K562 (cell line): Measurements from ENCODE around the gene SYVN1. TPM values are rescaled to one million over a fixed set of nuclear protein-coding genes. Genes with fewer than 3 reads are reported as not detected.

Source experiments
- ARNT ChIP-seq, 2 experiments: fragments of 450-650 bp; IDR thresholded peaks; 2 replicates each; pipeline ENCODE4 v1.6.1; 2016; ENCODE audit warnings: mild to moderate bottlenecking in 1 of 2
- KLF10 ChIP-seq: fragments of 250-450 bp; sonication (Bioruptor Pico); IDR thresholded peaks from 2 replicates; pipeline ENCODE4 v1.6.1; 2021; ENCODE audit warnings: matching md5 sums
- NEUROD1 ChIP-seq: fragments of 150-350 bp; IDR thresholded peaks from 2 replicates; pipeline ENCODE4 v1.6.1; 2014; ENCODE audit warnings: borderline replicate concordance, low read length, low read depth; ENCODE audit not compliant: partially characterized antibody
- OTX1 ChIP-seq: fragments of 450-650 bp; formaldehyde crosslinking; IDR thresholded peaks from 2 replicates; pipeline ENCODE4 v1.4.0; 2022; ENCODE audit warnings: mild to moderate bottlenecking
- POLR2G ChIP-seq: fragments of 200-400 bp; formaldehyde crosslinking; IDR thresholded peaks from 2 replicates; pipeline ENCODE4 v1.6.1; 2017; ENCODE audit warnings: low read depth, mild to moderate bottlenecking, antibody characterized with exemption, low read length, moderate library complexity
- RBM34 ChIP-seq: fragments of 200-400 bp; formaldehyde crosslinking; IDR thresholded peaks from 2 replicates; pipeline ENCODE4 v1.6.1; 2018; ENCODE audit warnings: low read length, borderline replicate concordance; ENCODE audit not compliant: insufficient read depth
- SFPQ ChIP-seq: fragments of 200-400 bp; formaldehyde crosslinking; IDR thresholded peaks from 2 replicates; pipeline ENCODE4 v1.6.1; 2017; ENCODE audit warnings: mild to moderate bottlenecking, low read depth, low read length, moderate library complexity
- STAT5B ChIP-seq: fragments of 250-450 bp; sonication (Bioruptor Pico); IDR thresholded peaks from 2 replicates; pipeline ENCODE4 v1.8.0; 2021; ENCODE audit warnings: mild to moderate bottlenecking, inconsistent platforms
- TCF7L2 ChIP-seq: fragments of 150-350 bp; IDR thresholded peaks from 2 replicates; pipeline ENCODE4 v1.6.1; 2016; ENCODE audit warnings: low read depth, mild to moderate bottlenecking, low read length, moderate library complexity
- ZBTB1 ChIP-seq: sonication (generic); formaldehyde crosslinking; IDR thresholded peaks from 2 replicates; pipeline ENCODE4 v1.8.1; 2023; ENCODE audit warnings: missing genetic modification reagents, low read depth, mild to moderate bottlenecking, borderline replicate concordance
- ZBTB49 ChIP-seq: sonication (generic); formaldehyde crosslinking; IDR thresholded peaks from 2 replicates; pipeline ENCODE4 v1.8.0; 2022; ENCODE audit warnings: missing genetic modification reagents, mild to moderate bottlenecking, borderline replicate concordance
- ZNF431 ChIP-seq: sonication (generic); formaldehyde crosslinking; IDR thresholded peaks from 2 replicates; pipeline ENCODE4 v1.8.0; 2022; ENCODE audit warnings: mild to moderate bottlenecking, missing genetic modification reagents
- ZNF609 ChIP-seq: sonication (generic); formaldehyde crosslinking; IDR thresholded peaks from 2 replicates; pipeline ENCODE4 v1.8.1; 2023; ENCODE audit warnings: missing genetic modification reagents, mild to moderate bottlenecking, borderline replicate concordance
- ZSCAN29 ChIP-seq: fragments of 450-650 bp; IDR thresholded peaks from 2 replicates; pipeline ENCODE4 v1.6.1; 2017
- polyA plus RNA-seq, 8 experiments: library from polyadenylated mRNA; depleted of rRNA in 4 of 8; stranded (reverse) in 5 of 8; unstranded in 3 of 8; fragments of >200 nt; fragmentation: Nextera tagmentation in 2 of 8; fragmentation: Illumina TruSeq in 1 of 8; extraction: Ambion mirVana in 2 of 8; extraction: Trizol in 1 of 8; gene quantifications; 2 replicates each; pipeline versions ENCODE4 v1.2.1 to v1.2.3, GENCODE V29; 2011 to 2014; ENCODE audit warnings: inconsistent platforms in 1 of 8, missing spikeins in 1 of 8
- total RNA-seq, 7 experiments: library from RNA; depleted of rRNA in 6 of 7; stranded (reverse); fragments of >200 nt in 6 of 7; fragmentation: Illumina TruSeq in 2 of 7; extraction: Trizol in 2 of 7; gene quantifications; 2 replicates each; pipeline versions ENCODE4 v1.2.1 to v1.2.3, GENCODE V29; 2011 to 2021; ENCODE audit warnings: low replicate concordance in 1 of 7
- TF ChIP-seq, protein P1 (sequence below): fragments of 250-450 bp; sonication (Bioruptor Pico); IDR thresholded peaks from 2 replicates; pipeline ENCODE4 v1.8.0; 2021; ENCODE audit warnings: borderline replicate concordance, mild to moderate bottlenecking, moderate library complexity; ENCODE audit not compliant: poor library complexity, severe bottlenecking
- TF ChIP-seq, protein P2 (sequence below), 2 experiments: fragments of 250-450 bp in 1 of 2; fragments of 450-650 bp in 1 of 2; sonication (Bioruptor Pico) in 1 of 2; IDR thresholded peaks; 2 replicates each; pipeline versions ENCODE4 v1.6.1 to v1.8.0; 2016 to 2021; ENCODE audit warnings: mild to moderate bottlenecking in 2 of 2, moderate library complexity in 2 of 2, missing compliant biosample characterization in 1 of 2, missing genetic modification characterization in 1 of 2

SYVN1 gene
- total and polyA plus RNA-seq, 9 of the 15 experiments (the other 6 are each of a cell fraction or from before 2014, with no cell fraction given), result 0.41 to 47.4 (median 9.9) TPM

- TF ChIP-seq, protein P1, sequence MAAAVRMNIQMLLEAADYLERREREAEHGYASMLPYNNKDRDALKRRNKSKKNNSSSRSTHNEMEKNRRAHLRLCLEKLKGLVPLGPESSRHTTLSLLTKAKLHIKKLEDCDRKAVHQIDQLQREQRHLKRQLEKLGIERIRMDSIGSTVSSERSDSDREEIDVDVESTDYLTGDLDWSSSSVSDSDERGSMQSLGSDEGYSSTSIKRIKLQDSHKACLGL, result no peak
- TF ChIP-seq ZNF609 (CRISPR knock-in tag), result 0 out of 2 replicates have a peak, but pooled peaks have one; percentile 13
- TF ChIP-seq SFPQ, result no peak
- TF ChIP-seq OTX1 (CRISPR knock-in tag), result no peak
- TF ChIP-seq TCF7L2, result no peak
- TF ChIP-seq KLF10 (CRISPR knock-in tag), result no peak
- TF ChIP-seq NEUROD1, result no peak
- TF ChIP-seq ARNT (IDR thresholded peaks at IDR 0.05), result no peak
- peak; percentile 80 for TF ChIP-seq POLR2G
- TF ChIP-seq ZBTB1, result peak; percentile 81
- TF ChIP-seq STAT5B (CRISPR knock-in tag), result no peak
- TF ChIP-seq ZBTB49 (CRISPR knock-in tag), result no peak
- TF ChIP-seq RBM34, result no peak
- TF ChIP-seq ZNF431 (CRISPR knock-in tag), result no peak
- TF ChIP-seq ZSCAN29, result no peak
- TF ChIP-seq, protein P2, sequence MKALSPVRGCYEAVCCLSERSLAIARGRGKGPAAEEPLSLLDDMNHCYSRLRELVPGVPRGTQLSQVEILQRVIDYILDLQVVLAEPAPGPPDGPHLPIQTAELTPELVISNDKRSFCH (CRISPR knock-in tag; IDR thresholded peaks at IDR 0.05), result no peak
- TF ChIP-seq, protein P2 (tag; IDR thresholded peaks at IDR 0.05), result 0 out of 2 replicates have a peak, but pooled peaks have one; percentile 26
Measured at GRCh38 chr11:65180877-65181568, 46.7 kb upstream of the SYVN1 start (continued).
